Posterior cingulate gyrus (tissue), 11 donors: ENCODE data around the gene MFF.
"Not testable (repeated sequence)": the region's sequence is repeated elsewhere in the genome, so short reads cannot be mapped to it uniquely, and the experiment has no call there.

Source experiments
- DNase-seq, 10 donors: peaks; one replicate each; pipeline versions ENCODE4 v3.0.0 to v3.0.0-alpha.2; 2020 to 2021; ENCODE audit warnings: mixed read lengths in 3 of 10
- intact Hi-C: fragments of 100-400 bp; cut with DNase I; formaldehyde crosslinking; loops from one replicate; pipeline ENCODE4 v1.15.1; 2023

MFF gene

DNA sequence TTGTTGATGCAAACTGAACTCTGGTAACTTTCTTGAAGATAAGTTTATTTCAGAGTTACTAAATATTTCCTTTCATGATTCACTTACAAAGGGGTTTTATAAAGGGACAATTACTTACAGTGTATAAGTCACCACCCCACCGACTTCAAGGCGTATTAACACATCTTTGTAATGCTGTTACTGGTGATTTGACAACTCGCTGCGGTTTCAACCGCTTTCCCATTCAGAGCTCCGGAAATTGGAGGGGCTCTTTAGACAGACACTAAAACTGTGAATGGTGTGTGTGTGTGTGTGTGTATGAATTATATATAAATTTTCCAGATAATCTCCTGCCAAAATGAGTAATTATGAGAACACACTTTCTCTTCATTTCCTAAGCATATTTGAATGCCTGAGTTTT, 49.1 kb downstream of the MFF start:
- DNase-seq: no peak
- intact Hi-C loops: no loop called here

DNA sequence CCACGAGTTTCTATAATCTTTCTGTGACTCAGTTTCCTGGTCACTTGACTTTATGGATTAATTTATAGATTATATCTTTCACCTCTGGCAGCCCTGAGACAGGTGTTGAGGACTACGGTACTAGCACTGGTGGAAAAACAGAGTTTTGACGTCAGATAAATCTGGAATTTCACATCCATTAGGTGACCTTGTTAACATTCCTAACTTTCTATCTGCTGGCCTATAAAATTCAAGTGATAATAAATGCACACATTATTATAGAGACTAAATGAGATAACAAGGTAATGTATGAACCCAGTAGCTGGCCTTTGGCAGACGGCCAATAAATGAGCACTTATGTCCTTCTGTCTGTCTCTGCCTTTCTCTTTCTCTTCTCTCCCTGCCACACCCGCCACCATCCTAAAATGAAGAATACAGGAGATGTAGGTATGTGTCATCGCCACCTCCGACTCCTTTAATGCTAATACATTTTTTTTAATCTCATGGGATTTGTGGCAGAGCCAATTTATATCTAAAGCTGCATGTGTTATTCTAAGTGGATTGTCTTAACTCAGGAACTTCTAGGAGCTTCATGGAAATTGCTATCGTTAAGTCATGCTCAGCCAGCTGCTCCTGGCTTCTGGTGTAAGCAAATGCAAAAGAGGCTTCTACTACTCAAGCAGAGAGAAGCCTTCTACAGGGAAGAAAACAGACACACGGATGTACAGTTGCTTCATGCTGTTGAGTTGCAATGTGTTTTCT, 51.8 kb downstream of the MFF start:
- DNase-seq: peak in 1 of 10 donors; percentile 33
- intact Hi-C loops: no loop called here

DNA sequence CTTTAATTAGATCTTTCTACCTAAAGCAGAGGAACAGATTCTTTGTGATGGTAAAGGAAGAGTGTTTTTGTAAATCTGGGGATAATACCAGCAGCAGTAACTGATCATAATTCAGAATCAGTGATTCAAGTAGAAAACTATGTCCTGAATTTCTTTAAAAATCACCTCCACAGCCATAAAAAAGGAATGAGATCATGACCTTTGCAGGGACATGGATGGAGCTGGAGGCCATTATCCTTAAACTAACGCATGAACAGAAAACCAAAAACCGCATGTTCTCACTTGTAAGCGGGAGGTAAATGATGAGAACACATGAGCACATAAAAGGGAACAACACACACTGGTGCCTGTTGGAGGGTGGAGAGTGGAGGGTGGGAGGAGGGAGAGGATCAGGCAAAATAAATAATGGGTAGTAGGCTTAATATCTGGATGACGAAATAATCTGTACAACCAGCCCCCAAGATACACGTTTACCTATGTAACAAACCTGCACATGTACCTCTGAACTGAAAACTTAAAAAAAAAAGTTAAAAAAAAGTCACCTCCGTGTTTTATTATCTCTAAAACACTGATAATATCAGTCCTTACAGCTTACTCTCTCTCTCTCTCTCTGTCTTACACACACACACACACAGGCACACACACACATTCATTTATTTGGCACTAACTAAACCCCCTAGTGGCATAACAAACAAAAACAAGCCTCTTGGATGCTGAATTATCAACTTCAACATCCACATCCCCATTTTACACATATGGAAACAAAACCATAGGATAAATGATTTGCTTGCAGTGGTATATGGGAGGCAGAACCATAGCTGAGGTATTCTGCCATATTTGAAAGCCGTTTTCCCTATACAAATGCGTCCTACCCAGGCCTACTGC, 52.7 kb downstream of the MFF start:
- DNase-seq: no peak
- intact Hi-C loops: no loop called here

GRCh38 chr2:227378371-227378782, 53.3 kb downstream of the MFF start:
- intact Hi-C loops: no loop called here
- DNase-seq: no peak

- no peak for DNase-seq
- intact Hi-C loops: no loop called here
These were observed 54.0 kb downstream of the MFF start, which contains the start of gene TM4SF20 for GRCh38 chr2:227379095-227379494. TM4SF20 (minus strand) TSS chr2:227379306; CDS start chr2:227379268, 38 bp downstream.

DNA sequence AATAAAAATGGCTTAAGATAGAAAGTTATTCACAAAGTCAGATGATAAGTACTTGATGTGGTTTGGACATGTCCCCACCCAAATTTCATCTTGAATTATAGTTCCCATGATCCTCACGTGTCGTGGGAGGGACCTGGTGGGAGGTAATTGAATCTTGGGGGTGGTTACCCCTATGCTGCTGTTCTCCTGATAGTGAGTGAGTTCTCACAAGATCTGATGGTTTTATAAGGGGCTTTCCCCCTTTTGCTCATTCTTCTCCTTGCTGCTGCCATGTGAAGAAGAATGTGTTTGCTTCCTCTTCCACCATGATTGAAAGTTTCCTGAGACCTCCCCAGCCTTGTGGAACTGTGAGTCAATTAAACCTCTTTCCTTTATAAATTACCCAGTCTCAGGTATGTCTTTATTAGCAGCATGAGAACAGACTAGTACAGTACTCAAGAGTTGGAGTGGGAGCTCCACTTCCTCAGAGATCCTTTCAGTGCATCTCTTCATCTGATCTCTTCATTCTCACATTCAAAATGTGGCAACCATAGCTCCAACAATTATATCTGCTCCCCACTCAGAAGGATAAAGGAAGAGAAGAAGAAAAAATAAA, 57.3 kb downstream of the MFF start:
- intact Hi-C loops, DNase-seq: not testable (repeated sequence)

- intact Hi-C loops: no loop called here
- DNase-seq: no peak
These were observed 58.6 kb downstream of the MFF start for GRCh38 chr2:227383686-227384085.

- intact Hi-C loops: no loop called here
- DNase-seq: no peak
These were observed 61.6 kb downstream of the MFF start for GRCh38 chr2:227386630-227387029.

DNA sequence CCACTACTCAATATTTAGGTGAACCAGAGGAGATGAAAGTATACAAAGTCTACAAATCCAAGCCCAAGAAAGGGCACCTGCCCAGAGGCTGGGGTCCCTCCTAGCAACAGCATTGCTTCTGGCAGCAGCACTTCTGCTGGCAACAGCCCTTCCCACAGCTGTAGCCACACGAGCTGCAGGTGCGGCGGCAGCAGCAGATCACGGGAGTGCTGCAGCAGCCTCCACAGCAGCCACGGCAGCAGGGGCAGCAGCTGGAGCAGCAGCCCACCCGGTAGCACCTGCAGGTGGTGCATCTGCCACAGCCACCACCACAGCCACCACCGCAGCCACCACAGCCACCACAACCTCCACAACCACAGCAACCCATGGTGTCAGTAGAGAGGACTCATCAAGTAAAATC, 62.5 kb downstream of the MFF start, which contains the start of gene SCYGR1:
TSS of gene SCYGR1 (minus strand) at position 367 of the 400 bp plus-strand sequence. CDS start at position 367, 0 bp downstream.
- DNase-seq, intact Hi-C loops: not testable (repeated sequence)

- no peak for DNase-seq
- intact Hi-C loops: no loop called here
These were observed 63.5 kb downstream of the MFF start for GRCh38 chr2:227388537-227389011.

- intact Hi-C loops: no loop called here
- no peak for DNase-seq
These were observed 64.2 kb downstream of the MFF start for GRCh38 chr2:227389231-227389630.

- no peak for DNase-seq
- intact Hi-C loops: loop anchor here (5.0 kb wide), 1 partner anchor 62 kb away; the partner anchor contains the start of gene MFF
These were observed 64.6 kb downstream of the MFF start for GRCh38 chr2:227389661-227390060.

GRCh38 chr2:227390468-227391256, 65.6 kb downstream of the MFF start:
- DNase-seq: no peak
- intact Hi-C loops: loop anchor here (5.0 kb wide), 1 partner anchor 63 kb away; the partner anchor contains the start of gene MFF

GRCh38 chr2:227394401-227394800, 69.3 kb downstream of the MFF start:
- DNase-seq: no peak
- intact Hi-C loops: loop anchor here (5.0 kb wide), 1 partner anchor 67 kb away; the partner anchor contains the start of gene MFF

- no peak for DNase-seq
- intact Hi-C loops: no loop called here
These were observed 70.5 kb downstream of the MFF start for GRCh38 chr2:227395556-227395955.

GRCh38 chr2:227397562-227397961, 72.5 kb downstream of the MFF start:
- intact Hi-C loops: no loop called here
- no peak for DNase-seq

- DNase-seq: no peak
- intact Hi-C loops: no loop called here
These were observed 73.9 kb downstream of the MFF start for GRCh38 chr2:227398684-227399670.

- no peak for DNase-seq
- intact Hi-C loops: no loop called here
These were observed 76.5 kb downstream of the MFF start for GRCh38 chr2:227401550-227401949.

- DNase-seq: no peak
- intact Hi-C loops: no loop called here
These were observed 77.3 kb downstream of the MFF start for GRCh38 chr2:227402321-227402720.
